Loucy (cell line): ENCODE results near the gene TRIM52.

Experiments used
- H2AFZ ChIP-seq: fragments of 200-600 bp; sonication (generic); 2 replicates; pipeline ENCODE4 v1.6.0; 2016; ENCODE audit warnings: antibody characterized with exemption, mild to moderate bottlenecking, low read length, moderate library complexity
- H3F3A ChIP-seq: fragments of 200-600 bp; 2 replicates; pipeline ENCODE4 v1.6.0; 2016; ENCODE audit warnings: antibody characterized with exemption, low read depth, mild to moderate bottlenecking
- H3K27me3 ChIP-seq: fragments of 200-600 bp; sonication (generic); 2 replicates; pipeline ENCODE4 v1.6.1; 2014; ENCODE audit warnings: low read length, mild to moderate bottlenecking; ENCODE audit not compliant: insufficient read depth, poor library complexity, severe bottlenecking
- H3K36me3 ChIP-seq: fragments of 200-600 bp; sonication (generic); 2 replicates; pipeline ENCODE4 v1.6.1; 2016; ENCODE audit warnings: low read length; ENCODE audit not compliant: insufficient read depth
- H3K4me1 ChIP-seq: fragments of 200-600 bp; sonication (generic); 2 replicates; pipeline ENCODE4 v1.5.1; 2014; ENCODE audit warnings: low read length, mild to moderate bottlenecking; ENCODE audit not compliant: insufficient read depth, poor library complexity, severe bottlenecking
- H3K4me2 ChIP-seq: fragments of 200-600 bp; sonication (generic); 2 replicates; pipeline ENCODE4 v1.6.0; 2014; ENCODE audit warnings: antibody characterized with exemption, low read length, low read depth, mild to moderate bottlenecking; ENCODE audit not compliant: poor library complexity, severe bottlenecking
- H3K4me3 ChIP-seq: fragments of 200-600 bp; sonication (generic); 2 replicates; pipeline ENCODE4 v1.5.1; 2014; ENCODE audit warnings: low read length, mild to moderate bottlenecking, mixed read lengths; ENCODE audit not compliant: poor library complexity, severe bottlenecking
- H3K79me2 ChIP-seq: fragments of 200-600 bp; sonication (generic); 2 replicates; pipeline ENCODE4 v1.6.1; 2014; ENCODE audit warnings: low read length; ENCODE audit not compliant: insufficient read depth
- H3K9ac ChIP-seq: fragments of 200-600 bp; sonication (generic); 2 replicates; pipeline ENCODE4 v1.6.0; 2014; ENCODE audit warnings: mild to moderate bottlenecking, low read depth, low read length, moderate library complexity; ENCODE audit not compliant: poor library complexity, severe bottlenecking
- H3K9me2 ChIP-seq: fragments of 200-600 bp; sonication (generic); replicated peaks from 2 replicates; pipeline ENCODE4 v1.6.1; 2016; ENCODE audit warnings: low read depth, low read length, mixed read lengths
- H3K9me3 ChIP-seq: fragments of 200-600 bp; sonication (generic); 2 replicates; pipeline ENCODE4 v1.6.1; 2014; ENCODE audit warnings: mild to moderate bottlenecking, antibody characterized with exemption, low read length, low read depth; ENCODE audit not compliant: insufficient read depth
- H4K20me1 ChIP-seq: fragments of 200-600 bp; sonication (generic); 2 replicates; pipeline ENCODE4 v1.6.0; 2014; ENCODE audit warnings: antibody characterized with exemption, low read length, mild to moderate bottlenecking; ENCODE audit not compliant: insufficient read depth, poor library complexity, severe bottlenecking
- CTCF ChIP-seq: fragments of 200-600 bp; sonication (generic); conservative IDR thresholded peaks from 2 replicates; pipeline ENCODE4 v1.5.1; 2014; ENCODE audit warnings: mild to moderate bottlenecking, antibody characterized with exemption, low read length
- EZH2phosphoT487 ChIP-seq: fragments of 200-600 bp; IDR thresholded peaks from 2 replicates; pipeline ENCODE4 v1.6.1; 2018; ENCODE audit warnings: antibody characterized with exemption, mild to moderate bottlenecking, moderate library complexity, borderline replicate concordance

The TRIM52 gene

GRCh38 chr5:181233088-181233800, 27.7 kb downstream of the TRIM52 start:
- Histone ChIP-seq H3K4me3 (no peak overlapping the region), H3K27me3 (no peaks in the 10 kb centered on the region), H3K9ac (no peak overlapping the region), H3K36me3 (peaks cover 25% of the 10 kb centered on the region; the same call in 1 of the 2 replicates), H3K9me2 (no peaks in the 10 kb centered on the region), H2AFZ (no peak overlapping the region), H3K79me2 (peaks cover 19% of the 10 kb centered on the region), H4K20me1 (peaks cover 21% of the 10 kb centered on the region), H3K9me3 (no peaks in the 10 kb centered on the region), H3F3A (no peaks in the 10 kb centered on the region), H3K4me1 (peaks cover 11% of the 10 kb centered on the region), H3K4me2 (no peak overlapping the region)
- TF ChIP-seq EZH2phosphoT487 (no peak), CTCF (no peak)

- Histone ChIP-seq H2AFZ (no peak overlapping the region), H3K4me3 (no peak overlapping the region), H3K36me3 (peaks cover 19% of the 10 kb centered on the region; the same call in 1 of the 2 replicates), H3K27me3 (no peaks in the 10 kb centered on the region), H4K20me1 (peaks cover 15% of the 10 kb centered on the region), H3K9me3 (no peaks in the 10 kb centered on the region), H3K79me2 (peaks cover 12% of the 10 kb centered on the region), H3K9ac (no peak overlapping the region), H3F3A (no peaks in the 10 kb centered on the region), H3K9me2 (no peaks in the 10 kb centered on the region), H3K4me2 (no peak overlapping the region), H3K4me1 (peaks cover 11% of the 10 kb centered on the region)
- TF ChIP-seq CTCF (no peak), EZH2phosphoT487 (no peak)
Observed at GRCh38 chr5:181232593-181232992, 28.4 kb downstream of the TRIM52 start.

GRCh38 chr5:181231432-181231831, 29.5 kb downstream of the TRIM52 start:
- Histone ChIP-seq H3K4me3 (no peak overlapping the region), H3K27me3 (no peaks in the 10 kb centered on the region), H3K9ac (no peak overlapping the region), H2AFZ (no peak overlapping the region), H3K36me3 (peaks cover 8% of the 10 kb centered on the region; the same call in 1 of the 2 replicates), H3K4me1 (peaks cover 8% of the 10 kb centered on the region), H4K20me1 (peaks cover 3% of the 10 kb centered on the region), H3K4me2 (no peak overlapping the region), H3K79me2 (peaks cover 4% of the 10 kb centered on the region; the same call in 1 of the 2 replicates), H3K9me2 (no peaks in the 10 kb centered on the region), H3F3A (no peaks in the 10 kb centered on the region), H3K9me3 (no peaks in the 10 kb centered on the region)
- no peak for TF ChIP-seq EZH2phosphoT487
- no peak for TF ChIP-seq CTCF
